Measurements from ENCODE around the gene ELP4.
A peak's percentile ranks its signal among the peaks of the same experiment; 100 is the strongest.
"Not testable (repeated sequence)": the region's sequence is repeated elsewhere in the genome, so short reads cannot be mapped to it uniquely, and the experiment has no call there.

ELP4 gene

GRCh38 chr11:31493762-31494161 lies 15.8 kb upstream of the ELP4 start:
- H3K23ac ChIP-seq (ENCODE audit: low read length in 2 of 2); H4K8ac ChIP-seq (ENCODE audit: low read length); H2AK5ac ChIP-seq (ENCODE audit: low read length, severe bottlenecking); H2AFZ ChIP-seq (ENCODE audit: low read depth, low read length); H3K4me3 ChIP-seq (ENCODE audit: insufficient read depth in 1 of 2, low read depth in 1 of 2, low read length in 2 of 2); H3K14ac ChIP-seq (ENCODE audit: low read length in 2 of 2); H3K36me3 ChIP-seq (ENCODE audit: control insufficient read depth in 1 of 2, insufficient read depth in 2 of 2, low read depth in 1 of 2, low read length in 2 of 2); H2BK120ac ChIP-seq (ENCODE audit: low read depth, low read length); H3K27ac ChIP-seq (ENCODE audit: low read length, poor library complexity, severe bottlenecking); H3K4me1 ChIP-seq (ENCODE audit: control insufficient read depth, insufficient read depth, low read depth, low read length); H3K9me3 ChIP-seq (ENCODE audit: control insufficient read depth, low read length); H2BK12ac ChIP-seq (ENCODE audit: low read length in 2 of 2); H2BK15ac ChIP-seq (ENCODE audit: low read depth, poor library complexity, severe bottlenecking); H3K27me3 ChIP-seq (ENCODE audit: control insufficient read depth in 1 of 2, insufficient read depth in 1 of 2, low read length in 2 of 2); H3K18ac ChIP-seq (ENCODE audit: low read depth in 1 of 2, low read length in 2 of 2); H4K91ac ChIP-seq (ENCODE audit: low read length); H3K4me2 ChIP-seq (ENCODE audit: low read length, poor library complexity, severe bottlenecking); H2BK5ac ChIP-seq (ENCODE audit: low read depth, low read length, poor library complexity, severe bottlenecking); DNase-seq; H3K9ac ChIP-seq (ENCODE audit: low read length); H3K4ac ChIP-seq (ENCODE audit: low read depth in 1 of 2, low read length in 2 of 2): not testable (repeated sequence)
- WGBS, result 100% methylated on average over 4 of the region's 4 CpGs
- H3K79me1 ChIP-seq (replicated peaks; ENCODE audit: low read length, poor library complexity, severe bottlenecking), result peaks cover 12% of the 10 kb centered on the region

GRCh38 chr11:31499576-31500178 lies 9.9 kb upstream of the ELP4 start:
- WGBS, result 71% methylated on average over 2 of the region's 3 CpGs

GRCh38 chr11:31500560-31500959 lies 9.0 kb upstream of the ELP4 start:
- Histone ChIP-seq H4K91ac (ENCODE audit: low read length) (no peak overlapping the region), H2AK5ac (ENCODE audit: low read length, severe bottlenecking) (no peak overlapping the region), H3K79me1 (replicated peaks; ENCODE audit: low read length, poor library complexity, severe bottlenecking) (peaks cover 13% of the 10 kb centered on the region), H2BK120ac (ENCODE audit: low read depth, low read length) (no peak overlapping the region), H2BK5ac (ENCODE audit: low read depth, low read length, poor library complexity, severe bottlenecking) (no peak overlapping the region), H2AFZ (ENCODE audit: low read depth, low read length) (no peak overlapping the region), H2BK12ac (ENCODE audit: low read length in 2 of 2) (no peak overlapping the region), H3K27ac (ENCODE audit: low read length, poor library complexity, severe bottlenecking) (no peak overlapping the region), H3K4me2 (ENCODE audit: low read length, poor library complexity, severe bottlenecking) (no peak overlapping the region), H3K4me3 (ENCODE audit: insufficient read depth in 1 of 2, low read depth in 1 of 2, low read length in 2 of 2) (no peak overlapping the region), H3K14ac (ENCODE audit: low read length in 2 of 2) (no peak overlapping the region), H3K4me1 (ENCODE audit: control insufficient read depth, insufficient read depth, low read depth, low read length) (no peaks in the 10 kb centered on the region), H3K36me3 (ENCODE audit: control insufficient read depth in 1 of 2, insufficient read depth in 2 of 2, low read depth in 1 of 2, low read length in 2 of 2) (peaks cover 0 to 4% of the 10 kb centered on the region in 2 experiments), H3K23ac (ENCODE audit: low read length in 2 of 2) (no peak overlapping the region), H3K9me3 (ENCODE audit: control insufficient read depth, low read length) (no peaks in the 10 kb centered on the region), H3K4ac (ENCODE audit: low read depth in 1 of 2, low read length in 2 of 2) (no peak overlapping the region), H2BK15ac (ENCODE audit: low read depth, poor library complexity, severe bottlenecking) (no peak overlapping the region), H4K8ac (ENCODE audit: low read length) (no peak overlapping the region), H3K27me3 (ENCODE audit: control insufficient read depth in 1 of 2, insufficient read depth in 1 of 2, low read length in 2 of 2) (no peaks in the 10 kb centered on the region), H3K9ac (ENCODE audit: low read length) (no peak overlapping the region), H3K18ac (ENCODE audit: low read depth in 1 of 2, low read length in 2 of 2) (no peak overlapping the region)
- 100% methylated on average over 1 of the region's 2 CpGs for WGBS
- no peak for DNase-seq

More at GRCh38 chr11:31499576-31500178, 9.9 kb upstream of the ELP4 start:
- Histone ChIP-seq H3K27me3 (ENCODE audit: control insufficient read depth in 1 of 2, insufficient read depth in 1 of 2, low read length in 2 of 2) (no peaks in the 10 kb centered on the region), H4K8ac (ENCODE audit: low read length) (no peak overlapping the region), H2AFZ (ENCODE audit: low read depth, low read length) (no peak overlapping the region), H3K4me2 (ENCODE audit: low read length, poor library complexity, severe bottlenecking) (peak overlapping the region; percentile 21), H2BK120ac (ENCODE audit: low read depth, low read length) (no peak overlapping the region), H3K18ac (ENCODE audit: low read depth in 1 of 2, low read length in 2 of 2) (no peak overlapping the region), H3K79me1 (replicated peaks; ENCODE audit: low read length, poor library complexity, severe bottlenecking) (peaks cover 13% of the 10 kb centered on the region), H3K4ac (ENCODE audit: low read depth in 1 of 2, low read length in 2 of 2) (no peak overlapping the region), H3K23ac (ENCODE audit: low read length in 2 of 2) (no peak overlapping the region), H3K14ac (ENCODE audit: low read length in 2 of 2) (no peak overlapping the region), H4K91ac (ENCODE audit: low read length) (no peak overlapping the region), H2BK12ac (ENCODE audit: low read length in 2 of 2) (no peak overlapping the region), H3K9ac (ENCODE audit: low read length) (no peak overlapping the region), H3K4me3 (ENCODE audit: insufficient read depth in 1 of 2, low read depth in 1 of 2, low read length in 2 of 2) (no peak overlapping the region), H3K9me3 (ENCODE audit: control insufficient read depth, low read length) (no peaks in the 10 kb centered on the region), H3K36me3 (ENCODE audit: control insufficient read depth in 1 of 2, insufficient read depth in 2 of 2, low read depth in 1 of 2, low read length in 2 of 2) (peaks cover 0 to 2% of the 10 kb centered on the region in 2 experiments), H2BK15ac (ENCODE audit: low read depth, poor library complexity, severe bottlenecking) (no peak overlapping the region), H3K4me1 (ENCODE audit: control insufficient read depth, insufficient read depth, low read depth, low read length) (no peaks in the 10 kb centered on the region), H3K27ac (ENCODE audit: low read length, poor library complexity, severe bottlenecking) (no peak overlapping the region), H2BK5ac (ENCODE audit: low read depth, low read length, poor library complexity, severe bottlenecking) (no peak overlapping the region), H2AK5ac (ENCODE audit: low read length, severe bottlenecking) (no peak overlapping the region)
- no peak for DNase-seq

DNA sequence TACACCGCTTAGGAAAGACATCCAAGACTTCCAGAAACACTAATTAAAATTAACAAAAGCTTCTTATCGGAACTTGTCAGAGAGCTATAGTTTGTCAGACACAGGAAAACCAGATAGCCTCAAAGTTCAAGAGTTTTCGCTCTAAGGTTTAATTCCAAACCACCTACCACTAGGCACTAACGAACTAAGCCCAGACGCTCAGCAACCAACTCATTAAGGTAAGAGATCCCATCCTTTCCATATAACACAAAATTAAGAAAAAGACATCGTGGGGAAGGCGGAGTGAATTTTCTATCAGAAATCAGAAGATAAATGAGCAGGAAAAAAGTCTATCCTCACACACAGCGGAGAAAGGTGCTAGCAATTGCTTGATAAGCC lies 527 bp upstream of the ELP4 start:
- H2BK15ac ChIP-seq (ENCODE audit: low read depth, poor library complexity, severe bottlenecking), result no peak overlapping the region
- no peak overlapping the region for H3K4ac ChIP-seq (ENCODE audit: low read depth in 1 of 2, low read length in 2 of 2)
- peak overlapping the region; percentile 92 for H3K9ac ChIP-seq (ENCODE audit: low read length)
- H3K27ac ChIP-seq (ENCODE audit: low read length, poor library complexity, severe bottlenecking), result no peak overlapping the region
- H3K14ac ChIP-seq (ENCODE audit: low read length in 2 of 2), result no peak overlapping the region
- no peak overlapping the region for H2AFZ ChIP-seq (ENCODE audit: low read depth, low read length)
- no peak overlapping the region for H4K91ac ChIP-seq (ENCODE audit: low read length)
- H3K79me1 ChIP-seq (replicated peaks; ENCODE audit: low read length, poor library complexity, severe bottlenecking), result peaks cover 12% of the 10 kb centered on the region
- H3K36me3 ChIP-seq (ENCODE audit: control insufficient read depth in 1 of 2, insufficient read depth in 2 of 2, low read depth in 1 of 2, low read length in 2 of 2), result peaks cover 0 to 4% of the 10 kb centered on the region in 2 experiments
- H3K23ac ChIP-seq (ENCODE audit: low read length in 2 of 2), result no peak overlapping the region
- H2BK5ac ChIP-seq (ENCODE audit: low read depth, low read length, poor library complexity, severe bottlenecking), result no peak overlapping the region
- H3K27me3 ChIP-seq (ENCODE audit: control insufficient read depth in 1 of 2, insufficient read depth in 1 of 2, low read length in 2 of 2), result no peaks in the 10 kb centered on the region
- H2BK120ac ChIP-seq (ENCODE audit: low read depth, low read length), result no peak overlapping the region
- peak overlapping the region; percentile 58 to 96 for H3K4me3 ChIP-seq (ENCODE audit: insufficient read depth in 1 of 2, low read depth in 1 of 2, low read length in 2 of 2)
- no peak for DNase-seq
- WGBS, result 0% methylated on average over 5 of the region's 8 CpGs
- H2AK5ac ChIP-seq (ENCODE audit: low read length, severe bottlenecking), result no peak overlapping the region
- no peak overlapping the region for H3K18ac ChIP-seq (ENCODE audit: low read depth in 1 of 2, low read length in 2 of 2)
- no peaks in the 10 kb centered on the region for H3K9me3 ChIP-seq (ENCODE audit: control insufficient read depth, low read length)
- no peak overlapping the region for H4K8ac ChIP-seq (ENCODE audit: low read length)
- H3K4me2 ChIP-seq (ENCODE audit: low read length, poor library complexity, severe bottlenecking), result peak overlapping the region; percentile 67
- H2BK12ac ChIP-seq (ENCODE audit: low read length in 2 of 2), result no peak overlapping the region
- no peaks in the 10 kb centered on the region for H3K4me1 ChIP-seq (ENCODE audit: control insufficient read depth, insufficient read depth, low read depth, low read length)

All from mesenchymal stem cell (in vitro differentiated cells and primary cell).